ENCODE data around the gene RPL11. TPM values are rescaled to one million over a fixed set of nuclear protein-coding genes. Genes with fewer than 3 reads are reported as not detected.

Gene RPL11
- total RNA-seq, 5 donors from 2014 or later (not counting 1 experiment from before 2014, with no cell fraction given), result 1,758 to 2,043 (median 1,921) TPM

Other genes with a start within 250 kb of the RPL11 start
- 1 to 10 TPM; 1.2 to 2.8 (median 2.1) TPM for gene ASAP3, start 207.6 kb upstream of the RPL11 start, total RNA-seq
- gene E2F2, start 160.6 kb upstream of the RPL11 start, total RNA-seq, result 1 to 10 TPM; 1.7 to 3.1 (median 2.5) TPM
- 10 to 100 TPM; 20.7 to 99.7 (median 81.3) TPM for gene ID3, start 132.3 kb upstream of the RPL11 start, total RNA-seq
- gene ELOA, start 51.7 kb downstream of the RPL11 start, total RNA-seq, result 10 to 100 TPM; 26.0 to 32.8 (median 27.6) TPM
- 10 to 100 TPM; 60.7 to 87.1 (median 70.8) TPM for gene PITHD1, start 86.6 kb downstream of the RPL11 start, total RNA-seq
- 10 to 100 TPM; 47.8 to 70.9 (median 67.6) TPM for gene LYPLA2, start 99.3 kb downstream of the RPL11 start, total RNA-seq
- 10 to 100 TPM in 3 of 5 donors, 1 to 10 TPM in 2; 7.5 to 16.5 (median 12.6) TPM for gene GALE, start 108.9 kb downstream of the RPL11 start, total RNA-seq
- gene HMGCL, start 133.6 kb downstream of the RPL11 start, total RNA-seq, result 10 to 100 TPM; 14.5 to 39.0 (median 32.9) TPM
- 10 to 100 TPM in 3 of 5 donors, 1 to 10 TPM in 2; 5.6 to 11.5 (median 10.7) TPM for gene FUCA1, start 176.5 kb downstream of the RPL11 start, total RNA-seq
- 1 to 10 TPM in 4 of 5 donors, under 1 TPM in 1; 0.67 to 2.1 (median 1.5) TPM for gene CNR2, start 221.6 kb downstream of the RPL11 start, total RNA-seq

Measured in T-cell (primary cell).